ENCODE data around the gene SRRT. TPM values are rescaled to one million over a fixed set of nuclear protein-coding genes. Genes with fewer than 3 reads are reported as not detected.

The SRRT gene
- total RNA-seq, 4 donors from 2014 or later = 27.9 to 84.4 (median 39.7) TPM

DNA sequence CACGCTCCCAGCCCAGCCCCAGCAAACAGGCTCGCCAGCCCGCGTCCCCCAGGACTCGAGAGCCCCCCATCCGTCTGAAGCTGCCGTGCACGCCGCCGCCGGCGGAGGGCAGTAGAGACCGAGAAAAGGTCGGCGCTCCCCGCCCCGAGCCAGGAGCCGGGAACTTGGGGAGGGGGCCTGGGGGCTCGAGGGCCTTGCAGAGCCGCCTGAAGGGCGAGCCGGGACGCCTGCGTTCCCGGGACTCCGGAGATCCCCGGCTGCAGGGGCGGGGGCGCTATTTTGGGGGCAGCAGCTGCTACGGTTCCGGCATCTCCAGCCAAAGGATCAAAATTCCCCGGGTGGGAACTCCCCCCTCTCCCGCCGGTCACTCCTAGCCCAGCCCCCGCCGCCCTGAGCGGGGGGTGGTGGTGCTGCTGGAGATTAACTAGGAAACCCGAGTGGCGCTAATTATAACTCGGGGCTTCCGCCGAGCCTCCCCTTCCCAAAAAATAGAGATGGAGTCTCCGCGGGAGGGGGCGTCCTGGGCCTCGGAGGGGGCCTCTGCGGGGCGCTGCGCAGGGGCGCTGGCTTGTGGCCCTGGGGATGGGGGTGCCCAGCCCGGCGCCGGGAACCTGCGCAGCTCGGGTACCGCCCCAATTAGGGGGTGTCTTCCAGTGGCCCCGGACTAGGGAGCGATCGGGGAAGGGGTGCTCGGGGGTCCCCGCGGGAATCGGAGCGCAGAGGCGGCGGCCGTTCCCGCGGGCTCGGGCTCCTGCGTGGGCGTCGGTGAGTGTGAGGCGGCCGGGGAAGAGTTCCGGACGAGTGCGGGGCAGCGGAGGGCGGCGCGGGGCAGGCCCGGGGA, 20.2 kb downstream of the SRRT start:
- TF ChIP-seq, protein P1, sequence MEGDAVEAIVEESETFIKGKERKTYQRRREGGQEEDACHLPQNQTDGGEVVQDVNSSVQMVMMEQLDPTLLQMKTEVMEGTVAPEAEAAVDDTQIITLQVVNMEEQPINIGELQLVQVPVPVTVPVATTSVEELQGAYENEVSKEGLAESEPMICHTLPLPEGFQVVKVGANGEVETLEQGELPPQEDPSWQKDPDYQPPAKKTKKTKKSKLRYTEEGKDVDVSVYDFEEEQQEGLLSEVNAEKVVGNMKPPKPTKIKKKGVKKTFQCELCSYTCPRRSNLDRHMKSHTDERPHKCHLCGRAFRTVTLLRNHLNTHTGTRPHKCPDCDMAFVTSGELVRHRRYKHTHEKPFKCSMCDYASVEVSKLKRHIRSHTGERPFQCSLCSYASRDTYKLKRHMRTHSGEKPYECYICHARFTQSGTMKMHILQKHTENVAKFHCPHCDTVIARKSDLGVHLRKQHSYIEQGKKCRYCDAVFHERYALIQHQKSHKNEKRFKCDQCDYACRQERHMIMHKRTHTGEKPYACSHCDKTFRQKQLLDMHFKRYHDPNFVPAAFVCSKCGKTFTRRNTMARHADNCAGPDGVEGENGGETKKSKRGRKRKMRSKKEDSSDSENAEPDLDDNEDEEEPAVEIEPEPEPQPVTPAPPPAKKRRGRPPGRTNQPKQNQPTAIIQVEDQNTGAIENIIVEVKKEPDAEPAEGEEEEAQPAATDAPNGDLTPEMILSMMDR (IDR thresholded peaks at IDR 0.05; ENCODE audit: low read depth) = no peak

GRCh38 chr7:100895701-100895955, 20.7 kb downstream of the SRRT start, which contains the start of gene ACHE:
TSS of gene ACHE (minus strand) at chr7:100895888. CDS start at chr7:100894232, 1,656 bp downstream.
- TF ChIP-seq, protein P1 (IDR thresholded peaks at IDR 0.05; ENCODE audit: low read depth) = no peak

- TF ChIP-seq, protein P1 (IDR thresholded peaks at IDR 0.05; ENCODE audit: low read depth) = no peak
Observed at GRCh38 chr7:100895956-100896731, 21.2 kb downstream of the SRRT start.

GRCh38 chr7:100896732-100897608, 22.1 kb downstream of the SRRT start:
- TF ChIP-seq, protein P1 (IDR thresholded peaks at IDR 0.05; ENCODE audit: low read depth) = no peak

GRCh38 chr7:100897772-100898454, 23.0 kb downstream of the SRRT start:
- TF ChIP-seq, protein P1 (IDR thresholded peaks at IDR 0.05; ENCODE audit: low read depth) = no peak

DNA sequence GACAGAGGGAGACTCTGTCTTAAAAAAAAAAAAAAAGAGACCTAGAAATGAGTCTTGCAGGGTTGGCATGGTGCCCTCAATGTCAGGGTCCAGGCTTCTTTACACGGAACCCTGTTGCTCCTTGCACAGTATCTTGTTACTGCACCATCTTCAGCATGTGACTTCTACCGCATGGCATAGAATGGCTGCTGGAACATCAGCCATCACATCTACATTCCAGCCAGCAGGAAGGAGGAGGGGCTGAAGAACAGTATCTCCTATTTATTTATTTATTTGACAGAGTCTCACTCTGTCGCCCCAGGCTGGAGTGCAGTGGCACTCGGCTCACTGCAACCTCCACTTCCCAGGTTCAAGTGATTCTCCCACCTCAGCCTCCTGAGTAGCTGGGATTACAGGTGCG, 24.5 kb downstream of the SRRT start:
- TF ChIP-seq, protein P1 (IDR thresholded peaks at IDR 0.05; ENCODE audit: low read depth) = no peak
